ACHN (cell line): Measurements from ENCODE around the gene BRWD1.

Experiments used
- DNase-seq: peaks from one replicate; pipeline ENCODE4 v3.0.0-alpha.2; 2015
- in situ Hi-C: cut with HindIII; loops from 2 replicates; pipeline ENCODE4 v1.10.0; 2017; ENCODE audit warnings: low sequenced_read_pairs, low pct_ligation_motif_present, low pct_unique_long_range_greater_than_20kb

BRWD1 gene

GRCh38 chr21:39312112-39313041, 1.1 kb downstream of the BRWD1 start:
- in situ Hi-C loops = no loop called here
- peak; percentile 81 for DNase-seq

GRCh38 chr21:39311164-39311563, 2.3 kb downstream of the BRWD1 start:
- no peak for DNase-seq
- in situ Hi-C loops = no loop called here

- no peak for DNase-seq
- in situ Hi-C loops = no loop called here
These were observed 6.0 kb downstream of the BRWD1 start for GRCh38 chr21:39307466-39307865.

- in situ Hi-C loops = no loop called here
- DNase-seq = no peak
These were observed 12.8 kb downstream of the BRWD1 start for GRCh38 chr21:39300587-39300986.

GRCh38 chr21:39296891-39297290, 16.5 kb downstream of the BRWD1 start:
- no peak for DNase-seq
- in situ Hi-C loops = no loop called here

- in situ Hi-C loops = no loop called here
- no peak for DNase-seq
These were observed 24.4 kb downstream of the BRWD1 start for GRCh38 chr21:39288987-39289386.

GRCh38 chr21:39282911-39283310, 30.5 kb downstream of the BRWD1 start:
- DNase-seq = no peak
- in situ Hi-C loops = no loop called here

GRCh38 chr21:39281853-39282252, 31.6 kb downstream of the BRWD1 start:
- no peak for DNase-seq
- in situ Hi-C loops = no loop called here

GRCh38 chr21:39281207-39281606, 32.2 kb downstream of the BRWD1 start:
- DNase-seq = no peak
- in situ Hi-C loops = no loop called here

GRCh38 chr21:39269620-39270019, 43.8 kb downstream of the BRWD1 start:
- in situ Hi-C loops = no loop called here
- DNase-seq = no peak

- DNase-seq = no peak
- in situ Hi-C loops = no loop called here
These were observed 47.8 kb downstream of the BRWD1 start for GRCh38 chr21:39265603-39266002.

GRCh38 chr21:39263372-39263771, 50.1 kb downstream of the BRWD1 start:
- DNase-seq = no peak
- in situ Hi-C loops = no loop called here

GRCh38 chr21:39258207-39258606, 55.2 kb downstream of the BRWD1 start:
- DNase-seq = no peak
- in situ Hi-C loops = no loop called here

- in situ Hi-C loops = no loop called here
- DNase-seq = no peak
These were observed 62.1 kb downstream of the BRWD1 start for GRCh38 chr21:39251326-39251725.

- in situ Hi-C loops = no loop called here
- DNase-seq = no peak
These were observed 75.2 kb downstream of the BRWD1 start for GRCh38 chr21:39238275-39238674.

GRCh38 chr21:39232861-39233291, 80.6 kb downstream of the BRWD1 start:
- DNase-seq = no peak
- in situ Hi-C loops = no loop called here

- DNase-seq = no peak
- in situ Hi-C loops = no loop called here
These were observed 88.5 kb downstream of the BRWD1 start for GRCh38 chr21:39224930-39225329.

- DNase-seq = no peak
- in situ Hi-C loops = no loop called here
These were observed 91.4 kb downstream of the BRWD1 start for GRCh38 chr21:39221997-39222486.

GRCh38 chr21:39221282-39221996, 92.0 kb downstream of the BRWD1 start:
- in situ Hi-C loops = no loop called here
- peak; percentile 15 for DNase-seq
